Sigmoid colon (tissue), 4 donors: ENCODE measurements around the gene ZNF688.

Experiments used
- CTCF ChIP-seq, 4 experiments: fragments of 450-650 bp in 3 of 4; fragments of 200-600 bp in 1 of 4; IDR thresholded peaks; one replicate each; pipeline ENCODE4 v1.5.1; 2016 to 2019; ENCODE audit warnings: antibody characterized with exemption in 4 of 4, mild to moderate bottlenecking in 3 of 4, moderate library complexity in 2 of 4
- EP300 ChIP-seq, 4 donors: sonication (generic); formaldehyde crosslinking; IDR thresholded peaks; one replicate each; pipeline ENCODE4 v1.6.1; 2017; ENCODE audit warnings: antibody characterized with exemption in 4 of 4
- POLR2AphosphoS5 ChIP-seq, 4 donors: sonication (generic); formaldehyde crosslinking; IDR thresholded peaks; one replicate each; pipeline ENCODE4 v1.6.1; 2017; ENCODE audit warnings: antibody characterized with exemption in 4 of 4

GRCh38 chr16:30585022-30585399 is 13.5 kb upstream of the ZNF688 start:
- no peak for TF ChIP-seq CTCF (IDR thresholded peaks at IDR 0.05)
- TF ChIP-seq EP300 (IDR thresholded peaks at IDR 0.05): no peak
- no peak for TF ChIP-seq POLR2AphosphoS5 (IDR thresholded peaks at IDR 0.05)
